ENCODE data around the gene TAF15.

DNA sequence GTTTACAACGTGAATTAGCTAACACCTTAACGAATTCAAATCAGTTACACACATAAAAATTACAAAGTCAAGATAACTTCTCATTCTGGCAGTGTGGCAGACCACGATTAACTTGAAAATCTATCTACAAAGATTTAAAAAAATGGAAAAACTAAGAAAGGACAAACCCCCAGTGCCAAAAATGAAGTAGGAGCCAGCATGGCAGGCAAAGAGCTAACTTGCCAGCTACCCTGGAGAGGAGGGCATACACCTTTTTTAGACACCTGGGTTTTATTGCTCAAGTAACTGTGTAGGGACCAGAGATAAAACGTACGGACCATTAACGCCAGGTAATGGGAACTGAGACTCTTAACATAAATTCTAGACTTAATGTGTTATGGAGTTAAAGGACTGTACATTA lies 2.5 kb downstream of the TAF15 start:
- TF ChIP-seq, protein P1, sequence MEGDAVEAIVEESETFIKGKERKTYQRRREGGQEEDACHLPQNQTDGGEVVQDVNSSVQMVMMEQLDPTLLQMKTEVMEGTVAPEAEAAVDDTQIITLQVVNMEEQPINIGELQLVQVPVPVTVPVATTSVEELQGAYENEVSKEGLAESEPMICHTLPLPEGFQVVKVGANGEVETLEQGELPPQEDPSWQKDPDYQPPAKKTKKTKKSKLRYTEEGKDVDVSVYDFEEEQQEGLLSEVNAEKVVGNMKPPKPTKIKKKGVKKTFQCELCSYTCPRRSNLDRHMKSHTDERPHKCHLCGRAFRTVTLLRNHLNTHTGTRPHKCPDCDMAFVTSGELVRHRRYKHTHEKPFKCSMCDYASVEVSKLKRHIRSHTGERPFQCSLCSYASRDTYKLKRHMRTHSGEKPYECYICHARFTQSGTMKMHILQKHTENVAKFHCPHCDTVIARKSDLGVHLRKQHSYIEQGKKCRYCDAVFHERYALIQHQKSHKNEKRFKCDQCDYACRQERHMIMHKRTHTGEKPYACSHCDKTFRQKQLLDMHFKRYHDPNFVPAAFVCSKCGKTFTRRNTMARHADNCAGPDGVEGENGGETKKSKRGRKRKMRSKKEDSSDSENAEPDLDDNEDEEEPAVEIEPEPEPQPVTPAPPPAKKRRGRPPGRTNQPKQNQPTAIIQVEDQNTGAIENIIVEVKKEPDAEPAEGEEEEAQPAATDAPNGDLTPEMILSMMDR (IDR thresholded peaks at IDR 0.05): no peak
- TF ChIP-seq EZH2 (IDR thresholded peaks at IDR 0.05; ENCODE audit: borderline replicate concordance, insufficient read depth, low read depth, low read length, poor library complexity, severe bottlenecking): no peak

Measured in B cell (primary cell).